ENCODE data around the gene MYO18B.

Gene MYO18B

DNA sequence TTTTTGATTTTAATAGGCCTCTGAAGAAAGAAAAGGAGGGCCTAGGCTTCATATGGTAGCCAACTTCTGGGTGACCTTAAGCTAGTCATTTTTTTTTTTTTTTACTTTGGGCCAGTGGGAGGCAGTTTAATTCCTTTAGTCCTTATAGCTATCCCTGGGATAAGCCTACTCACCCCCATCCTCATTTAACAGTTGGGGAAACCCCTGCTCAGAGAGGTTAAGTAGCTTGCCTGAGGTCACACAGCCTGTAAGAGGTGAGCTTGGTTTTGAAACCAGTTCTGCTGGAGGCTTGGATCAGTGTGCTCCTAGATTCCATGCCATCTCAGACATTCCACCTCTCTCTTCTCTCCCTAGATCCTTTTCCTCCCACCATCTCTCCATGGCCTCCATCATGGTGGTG lies 86.4 kb downstream of the MYO18B start:
- DNase-seq: no peak

DNA sequence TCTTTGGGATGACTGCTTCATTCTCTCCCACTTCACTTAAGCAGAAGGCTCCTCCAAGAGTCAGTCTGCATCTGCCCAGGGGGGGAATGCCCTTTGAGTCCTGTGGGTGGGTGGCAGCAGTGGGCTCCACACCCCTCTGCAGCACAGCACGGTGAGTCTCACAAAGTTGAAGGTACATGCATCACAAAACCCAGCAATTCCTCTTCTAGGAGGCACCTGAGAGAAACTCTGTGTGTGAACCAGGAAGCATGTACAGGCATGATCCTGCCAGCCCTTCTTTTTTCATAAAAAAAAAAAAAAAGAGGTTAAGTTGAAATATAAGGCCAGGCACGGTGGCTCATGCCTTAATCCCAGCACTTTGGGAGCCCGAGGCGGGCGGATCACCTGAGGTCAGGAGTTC lies 87.2 kb downstream of the MYO18B start:
- no peak for DNase-seq

DNA sequence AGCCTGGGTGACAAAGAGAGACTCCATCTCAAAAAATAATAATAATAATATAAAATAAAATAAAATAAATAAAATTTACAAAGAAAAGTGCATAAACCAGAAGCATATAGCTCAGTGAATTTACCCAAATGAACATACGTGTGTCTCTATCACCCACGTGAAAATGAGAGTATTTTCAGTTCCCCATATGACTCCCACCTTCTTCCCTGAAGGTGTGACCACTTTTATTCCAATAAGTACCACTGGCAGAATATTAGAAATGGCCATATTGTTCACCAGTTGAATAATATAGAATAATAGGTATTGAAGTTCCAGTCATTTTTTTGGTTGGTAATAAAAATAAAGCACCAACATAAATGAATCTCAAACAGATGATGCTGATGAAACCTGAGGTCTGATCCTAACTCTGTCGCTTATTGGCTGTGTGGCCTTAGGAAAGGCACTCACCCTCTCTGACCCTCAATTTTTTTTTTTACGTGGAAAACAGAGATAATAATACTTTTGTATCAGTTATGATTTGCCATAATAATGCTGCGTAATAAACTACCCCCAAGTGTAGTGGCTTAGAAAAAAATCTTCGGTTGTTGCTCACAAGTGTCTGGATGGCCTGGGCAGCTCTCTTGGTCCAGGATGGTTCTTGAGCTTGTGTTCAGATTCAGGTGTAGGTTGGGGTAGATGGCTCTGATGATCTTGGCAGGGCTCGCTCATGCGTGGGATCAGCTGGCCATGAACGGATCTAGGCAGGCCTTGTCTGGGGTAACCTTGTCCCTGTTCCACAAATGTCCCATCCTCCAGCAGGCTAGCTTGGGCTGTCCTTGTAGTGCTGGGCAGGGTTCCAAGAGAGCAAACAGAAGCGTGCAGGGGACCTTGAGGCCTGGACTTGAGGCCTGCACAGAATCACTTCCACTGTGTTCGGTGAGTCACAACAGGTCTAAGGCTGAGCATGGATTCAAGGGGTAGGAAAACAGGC lies 88.1 kb downstream of the MYO18B start:
- no peak for DNase-seq

DNA sequence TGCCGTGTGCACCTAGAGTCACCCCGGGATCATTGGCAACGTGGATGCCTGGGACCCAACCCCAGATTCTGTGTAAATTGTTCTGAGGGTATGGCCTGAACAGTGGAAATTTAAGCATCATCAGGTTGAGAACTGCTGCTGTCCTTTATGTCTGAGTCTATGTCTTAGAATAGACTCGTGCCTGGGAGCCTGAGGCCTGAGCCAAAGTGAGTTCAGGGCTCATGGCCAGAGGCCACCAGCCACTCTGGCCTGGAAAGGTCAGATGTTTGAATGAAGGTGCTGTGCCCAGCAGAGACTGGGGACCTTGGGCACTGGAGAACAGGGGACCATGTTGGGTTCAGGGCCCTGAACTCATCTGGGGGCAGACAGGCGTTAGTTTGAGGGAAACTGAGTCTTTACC lies 91.1 kb downstream of the MYO18B start:
- no peak for DNase-seq

DNA sequence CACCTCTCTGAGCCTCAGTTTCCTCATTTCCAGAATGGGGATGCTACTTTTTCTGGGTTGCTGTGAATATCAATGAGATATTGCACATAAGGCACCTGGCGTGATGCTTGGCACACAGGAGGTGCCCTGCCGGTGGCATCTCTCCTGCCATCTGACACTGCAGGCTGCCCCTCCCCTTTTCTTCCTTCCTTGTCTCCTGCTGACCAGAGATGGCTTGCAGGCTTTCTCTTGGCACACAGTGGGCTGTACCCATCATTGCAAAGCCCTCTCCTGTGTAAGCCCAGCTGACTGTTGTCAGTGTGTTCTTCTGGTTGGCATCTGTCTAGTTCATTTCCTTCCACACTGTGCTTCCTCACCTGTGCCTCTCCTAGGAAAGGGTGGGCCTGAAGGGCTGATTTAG lies 91.7 kb downstream of the MYO18B start:
- no peak for DNase-seq

DNA sequence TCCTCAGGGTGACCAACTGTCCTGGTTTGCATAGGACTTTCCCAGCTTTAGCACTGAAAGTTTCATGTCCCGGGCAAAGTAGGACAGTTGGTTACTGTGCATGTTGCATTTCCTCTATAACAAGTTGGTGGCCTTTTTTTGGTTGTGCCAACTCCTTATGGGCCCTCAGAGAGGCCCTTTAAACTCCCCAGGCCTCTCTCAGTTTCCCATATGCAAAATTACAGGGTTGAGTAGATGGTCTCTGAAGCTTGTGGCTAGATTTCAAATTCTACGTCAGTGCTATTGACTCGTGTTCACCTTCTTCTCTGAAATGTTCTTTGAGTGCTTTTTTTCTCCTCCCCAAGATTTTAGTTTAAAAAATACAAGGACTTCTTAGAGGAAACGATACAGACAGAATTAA lies 92.5 kb downstream of the MYO18B start:
- DNase-seq: no peak

DNA sequence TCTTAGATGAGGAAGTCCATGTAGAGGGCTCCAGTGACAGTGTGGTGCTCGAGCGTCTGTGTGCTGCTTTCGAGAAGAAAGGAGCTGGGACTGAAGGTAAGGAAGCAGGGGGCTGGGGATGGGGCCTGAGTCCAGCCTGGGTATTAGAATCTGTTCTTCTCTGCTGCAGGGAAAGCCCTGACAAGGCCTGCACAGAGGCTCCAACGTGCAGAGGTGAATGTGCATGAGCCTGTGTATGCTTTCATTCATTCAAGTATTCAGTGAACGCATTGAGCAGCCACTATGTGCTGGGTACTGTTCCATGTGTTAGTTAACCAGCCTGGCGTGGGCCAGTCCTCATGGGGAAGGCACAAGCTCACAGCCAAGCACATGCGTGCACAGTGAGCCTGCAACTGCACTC lies 93.4 kb downstream of the MYO18B start:
- no peak for DNase-seq

DNA sequence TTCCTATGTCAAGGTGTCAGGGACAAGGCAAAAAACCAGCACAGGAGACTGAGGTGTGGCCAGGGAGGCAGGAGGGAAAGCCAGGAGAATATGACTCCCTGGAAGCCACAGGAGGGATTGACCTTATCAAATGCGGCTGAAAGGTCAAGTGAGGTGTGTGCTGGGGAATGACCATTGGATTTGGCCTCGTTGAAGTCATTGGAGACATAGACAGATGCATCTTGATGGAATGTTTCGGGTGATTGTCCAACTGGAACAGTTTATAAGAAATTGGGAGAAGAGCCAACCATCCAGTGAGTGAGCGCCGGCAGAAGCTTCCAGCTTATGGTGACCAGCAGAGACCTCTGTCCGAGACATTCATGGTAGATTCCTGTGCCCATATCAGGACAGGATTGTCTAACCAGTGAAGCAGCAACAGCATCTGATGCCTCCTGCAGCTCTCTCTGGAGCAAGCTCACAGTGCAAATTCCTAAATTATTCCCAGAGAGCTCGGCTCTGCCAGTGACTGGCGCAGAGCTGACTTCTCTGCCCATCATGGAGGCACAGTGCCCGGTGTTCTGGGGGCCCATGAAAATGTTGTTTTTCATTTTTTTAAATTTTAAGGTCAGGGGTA lies 95.4 kb downstream of the MYO18B start:
- no peak for DNase-seq

DNA sequence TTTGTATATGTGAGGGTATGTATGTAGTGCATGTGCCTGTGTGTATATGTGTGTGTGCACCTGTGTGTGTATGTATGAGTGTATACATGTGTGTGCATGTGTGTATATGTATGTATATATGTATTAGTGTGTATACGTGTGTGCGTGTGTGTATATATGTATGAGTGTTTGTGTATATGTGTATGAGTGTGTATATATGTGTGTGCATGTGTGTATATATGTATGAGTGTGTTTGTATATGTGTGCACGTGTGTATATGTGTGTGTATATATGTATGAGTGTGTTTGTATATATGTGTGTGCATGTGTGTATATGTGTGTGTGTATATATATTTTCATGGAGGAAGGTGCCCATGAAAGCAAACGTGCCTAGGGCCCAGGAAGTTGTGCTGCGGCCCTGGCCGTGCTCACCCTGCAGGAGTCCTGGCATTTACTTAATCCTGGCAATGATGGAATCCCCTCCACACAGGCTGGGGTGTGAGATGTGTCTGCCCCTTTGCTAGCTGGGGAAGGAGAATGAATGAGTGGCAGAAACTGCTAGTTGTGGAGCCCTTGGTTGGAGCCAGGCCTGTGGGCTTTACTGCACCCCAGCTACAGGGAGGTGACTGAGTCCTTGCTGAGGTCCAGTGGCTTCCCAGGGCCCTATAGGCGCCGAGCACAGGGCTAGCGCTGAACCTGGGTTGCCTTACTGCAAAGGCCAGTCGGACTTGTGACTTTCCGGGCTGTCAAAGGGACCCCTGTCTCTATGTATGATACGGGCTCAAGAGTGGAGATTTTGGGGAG lies 97.2 kb downstream of the MYO18B start:
- DNase-seq: no peak

DNA sequence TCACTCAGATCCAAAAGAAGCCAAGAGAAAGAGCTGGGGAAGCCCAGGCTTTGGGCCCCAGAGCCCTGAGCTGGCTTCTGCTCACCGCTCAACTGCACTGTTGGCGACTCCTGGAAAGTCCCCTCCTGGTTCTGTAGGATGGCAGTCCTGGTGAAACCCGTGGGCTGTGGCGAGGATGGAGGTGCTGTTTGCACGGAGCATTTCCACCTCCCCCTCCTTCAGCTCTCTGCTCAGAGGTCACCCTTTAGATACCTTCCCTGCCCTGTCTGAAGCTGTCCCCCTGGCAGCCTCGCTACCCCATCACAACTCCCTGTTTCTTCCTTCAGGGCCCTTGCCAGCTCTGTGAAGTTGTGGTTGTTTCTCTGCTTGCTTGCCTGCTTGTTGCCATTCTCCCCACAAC lies 97.8 kb downstream of the MYO18B start:
- DNase-seq: no peak

DNA sequence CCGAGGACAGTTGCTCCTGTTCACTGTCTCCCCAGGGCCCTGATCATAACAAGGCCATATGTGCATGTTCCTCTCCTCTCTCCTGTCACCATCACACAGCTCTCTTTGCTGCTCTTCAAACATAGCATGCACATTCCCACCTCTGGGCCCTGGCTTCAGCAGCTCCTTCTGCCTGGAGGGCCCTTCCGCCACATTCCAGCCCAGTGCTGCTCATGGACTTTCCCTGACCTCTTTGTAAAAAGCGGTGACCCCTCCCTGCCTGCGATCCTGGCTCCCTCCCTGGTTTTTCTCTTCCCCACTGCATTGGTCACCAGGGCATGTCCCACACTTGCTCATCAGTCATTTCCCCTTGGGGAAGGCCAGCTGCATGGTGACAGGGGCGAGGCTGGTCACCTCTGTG lies 98.2 kb downstream of the MYO18B start:
- no peak for DNase-seq

DNA sequence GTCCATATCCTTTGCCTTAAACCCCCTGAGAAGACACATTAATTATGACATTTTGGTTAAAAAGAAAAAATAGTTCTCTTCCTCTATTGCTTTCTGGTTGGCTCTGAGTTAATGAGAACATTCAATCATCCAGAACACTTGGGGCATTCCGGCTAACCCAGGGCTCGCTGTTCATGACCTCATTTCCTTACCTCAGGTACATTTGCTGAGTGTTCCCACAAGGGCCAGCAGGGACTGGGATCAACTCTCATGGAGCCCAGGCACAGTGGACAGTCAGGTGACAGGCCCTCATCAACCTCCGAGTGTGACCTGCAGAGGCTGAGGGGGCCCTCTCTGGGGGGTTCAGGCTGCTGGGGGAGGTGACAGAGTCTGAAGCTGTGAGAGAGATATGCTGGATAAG lies 98.9 kb downstream of the MYO18B start:
- DNase-seq: no peak

DNA sequence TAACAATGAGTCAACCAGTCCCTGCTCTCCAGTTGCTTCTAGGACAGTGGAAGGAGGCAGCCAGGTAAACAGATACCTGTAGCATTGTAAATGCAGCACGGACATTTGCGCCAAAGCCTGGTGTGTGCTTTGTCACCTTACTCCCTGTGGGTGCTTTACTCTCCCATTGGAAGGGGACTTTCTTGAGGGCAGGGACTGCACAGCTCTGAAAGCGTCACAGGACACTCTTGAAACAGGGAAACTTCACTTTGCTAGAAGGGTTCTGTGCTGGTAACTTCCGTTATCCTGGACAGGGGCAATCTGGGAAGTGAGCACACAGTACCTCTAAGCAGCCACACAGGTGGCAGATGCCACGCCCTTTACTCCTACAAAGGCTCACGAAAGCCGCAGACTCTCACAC lies 99.8 kb downstream of the MYO18B start:
- DNase-seq: no peak

DNA sequence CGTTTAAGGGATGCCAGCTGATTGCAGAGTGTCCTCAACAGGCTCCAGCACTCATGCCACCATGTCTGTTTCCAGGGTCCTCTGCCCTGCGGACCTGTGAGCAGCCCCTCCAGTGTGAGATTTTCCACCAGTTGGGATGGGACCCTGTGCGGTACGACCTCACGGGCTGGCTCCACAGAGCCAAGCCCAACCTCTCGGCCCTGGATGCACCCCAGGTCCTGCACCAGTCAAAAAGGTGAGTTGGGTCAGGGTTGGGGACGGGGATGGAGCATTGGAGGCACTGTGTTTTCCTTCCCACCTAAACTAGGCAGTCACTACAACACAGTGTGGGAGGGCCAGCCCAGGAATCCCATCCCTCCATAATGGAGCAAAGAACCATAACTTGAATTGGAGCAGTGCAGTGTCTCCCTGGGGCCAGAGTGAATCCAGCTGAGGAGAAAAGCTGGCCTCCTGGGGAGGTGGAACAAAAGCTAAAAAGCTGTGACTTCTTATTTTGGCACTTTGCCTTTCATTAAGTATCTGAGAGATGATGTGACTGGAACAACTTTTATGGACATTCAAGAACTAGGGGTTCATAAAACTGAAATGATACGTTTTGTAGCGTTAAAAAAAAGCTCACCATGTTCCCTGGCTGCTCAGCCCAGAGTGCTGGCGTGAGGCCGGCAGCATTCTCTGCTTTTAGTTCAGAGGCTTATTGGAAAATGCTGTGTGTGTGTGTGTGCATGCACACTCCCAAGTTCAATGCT lies 101.8 kb downstream of the MYO18B start:
- no peak for DNase-seq

DNA sequence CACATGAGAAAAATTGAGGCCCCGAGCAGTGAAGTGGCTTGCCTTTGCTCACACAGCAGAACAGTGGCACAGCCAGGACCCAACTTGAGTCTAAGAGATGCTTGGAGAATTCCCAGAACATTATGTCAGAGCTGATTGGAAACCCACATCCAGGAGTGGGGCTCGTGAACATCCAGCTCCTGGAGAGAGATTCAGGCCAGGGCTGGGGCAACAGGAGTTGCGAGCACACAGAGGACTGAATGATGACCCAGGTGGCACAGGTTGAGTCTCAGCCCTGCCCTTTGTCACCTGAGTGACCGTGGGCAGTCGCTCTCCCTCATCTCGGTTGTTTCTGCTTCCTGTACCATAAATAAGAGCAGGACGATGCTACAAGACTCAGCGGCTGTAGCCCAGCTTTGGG lies 102.6 kb downstream of the MYO18B start:
- DNase-seq: no peak

DNA sequence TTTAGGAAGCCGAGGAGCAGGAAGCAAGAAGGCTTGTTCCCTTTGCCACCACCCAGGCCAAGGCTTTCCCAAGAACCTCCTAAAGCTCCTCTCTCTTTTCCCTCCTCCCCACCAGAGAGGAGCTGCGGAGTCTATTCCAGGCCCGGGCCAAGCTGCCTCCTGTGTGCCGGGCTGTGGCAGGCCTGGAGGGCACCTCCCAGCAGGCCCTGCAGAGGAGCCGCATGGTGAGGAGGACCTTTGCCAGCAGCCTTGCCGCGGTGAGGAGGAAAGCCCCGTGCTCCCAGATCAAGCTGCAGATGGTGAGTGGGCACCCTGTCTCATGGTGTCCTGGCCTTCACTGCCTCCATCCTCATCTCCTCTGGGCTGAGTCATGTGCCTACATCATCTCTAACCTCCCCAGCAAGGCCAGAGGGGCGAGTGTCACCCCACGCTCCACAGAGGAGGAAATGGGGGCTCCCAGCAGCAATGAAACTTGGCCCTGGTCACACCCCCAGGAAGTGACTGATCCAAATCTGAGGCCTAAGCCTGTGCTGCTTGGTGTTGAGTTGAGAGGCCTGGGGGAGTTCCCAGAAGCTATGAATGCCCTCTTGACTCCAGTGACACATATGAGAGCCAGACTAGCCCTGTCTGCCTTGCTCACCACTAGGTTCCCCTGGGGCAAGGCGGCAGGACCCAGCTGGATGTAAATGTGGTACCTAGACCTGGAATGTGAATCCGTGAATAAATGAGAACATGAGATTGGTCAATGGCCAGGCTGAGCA lies 104.2 kb downstream of the MYO18B start:
- DNase-seq: peak; percentile 6

DNA sequence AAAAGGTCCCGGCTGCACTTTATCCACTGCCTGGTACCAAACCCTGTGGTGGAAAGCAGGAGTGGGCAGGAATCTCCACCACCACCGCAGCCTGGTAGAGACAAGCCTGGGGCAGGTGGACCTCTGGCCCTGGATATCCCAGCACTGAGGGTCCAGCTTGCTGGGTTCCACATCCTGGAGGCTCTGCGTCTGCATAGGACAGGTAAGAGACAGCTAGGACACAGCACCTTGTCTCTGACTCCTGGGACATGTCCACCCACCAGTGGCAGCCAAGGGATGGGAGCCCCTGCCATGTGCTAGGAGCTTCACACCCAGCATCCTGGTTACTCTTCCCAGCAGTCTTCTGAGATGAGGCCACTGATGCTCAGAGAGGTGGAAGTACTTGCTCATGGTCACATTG lies 105.5 kb downstream of the MYO18B start:
- no peak for DNase-seq

DNA sequence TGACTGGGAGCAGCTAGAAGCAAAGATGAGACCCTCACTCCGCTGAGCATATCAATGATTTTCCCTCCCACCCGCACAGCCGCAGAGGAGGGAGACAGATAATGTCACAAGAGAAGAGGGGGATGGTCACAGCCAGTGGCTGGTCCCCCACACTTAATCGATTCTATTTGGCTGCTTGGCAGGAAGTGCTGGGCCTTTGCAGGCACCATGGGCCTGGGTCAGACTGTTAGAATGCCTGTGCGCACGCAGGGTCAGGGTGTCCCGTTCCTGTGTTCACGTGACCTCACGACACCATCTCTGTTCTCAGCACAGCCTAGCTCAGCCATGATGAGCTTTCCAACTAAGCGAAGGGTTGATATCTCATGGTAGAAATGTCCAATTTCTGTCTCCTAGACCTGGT lies 107.0 kb downstream of the MYO18B start:
- no peak for DNase-seq

DNA sequence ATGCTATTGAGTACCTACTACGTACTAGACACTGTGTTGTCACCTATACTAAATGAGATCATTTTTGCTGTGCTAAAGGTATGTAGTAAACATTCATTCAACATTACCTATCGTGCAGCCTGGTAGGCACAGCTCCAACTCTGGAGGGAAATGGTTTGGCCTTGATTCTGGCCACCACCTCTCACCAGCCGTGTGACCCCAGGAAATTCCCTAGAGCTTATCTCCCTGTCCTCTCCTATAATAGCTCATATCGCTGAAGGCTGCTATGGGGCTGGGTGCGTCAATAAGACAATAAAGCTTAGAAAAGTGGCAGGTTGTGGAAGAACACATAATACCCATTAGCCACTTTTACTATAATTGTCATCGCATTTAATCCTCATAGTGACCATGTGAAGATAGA lies 107.5 kb downstream of the MYO18B start:
- DNase-seq: no peak

DNA sequence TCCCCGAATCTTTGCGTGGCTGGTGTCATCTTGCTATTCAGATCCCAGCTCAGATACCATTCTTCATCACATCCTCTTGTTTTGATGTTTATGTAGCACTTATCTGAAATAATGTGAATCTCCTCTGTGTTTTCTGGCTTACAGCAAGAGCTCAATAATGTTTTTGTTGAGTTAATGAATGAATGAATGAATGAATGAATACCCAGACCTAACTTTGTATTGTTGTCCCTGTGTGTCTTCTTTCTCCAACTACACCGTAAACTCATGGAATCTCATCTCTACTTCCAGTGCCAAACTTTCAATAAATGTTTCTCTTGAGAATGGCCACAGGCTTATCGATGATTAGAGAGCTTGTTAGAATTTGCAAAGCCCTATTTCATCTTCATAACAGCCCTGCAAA lies 110.2 kb downstream of the MYO18B start:
- no peak for DNase-seq

DNA sequence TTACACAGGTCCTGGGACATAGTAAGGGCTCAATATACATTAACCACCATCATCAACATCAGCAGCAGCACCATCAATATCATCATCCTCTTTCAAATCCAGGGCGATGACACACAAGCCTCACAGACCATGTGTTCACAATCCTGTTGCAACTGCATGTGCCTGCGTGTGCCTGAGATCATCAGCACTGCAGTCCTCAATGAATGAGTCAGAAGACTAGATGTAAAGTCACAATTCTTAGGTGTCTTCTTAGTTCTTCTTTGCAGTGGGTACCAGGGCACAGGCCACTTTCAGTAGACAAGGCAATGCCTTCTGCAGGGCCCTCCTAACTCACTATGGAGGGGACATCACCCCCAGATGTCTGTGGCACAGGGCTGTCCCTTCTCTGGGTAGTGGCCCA lies 111.1 kb downstream of the MYO18B start:
- no peak for DNase-seq
